Activated CD8-positive, alpha-beta T cell treated with anti-CD3 and anti-CD28 coated beads for 36 hours (primary cell): Measurements from ENCODE around the gene MBD6. TPM values are rescaled to one million over a fixed set of nuclear protein-coding genes. Genes with fewer than 3 reads are reported as not detected.
"Not testable (repeated sequence)": the region's sequence is repeated elsewhere in the genome, so short reads cannot be mapped to it uniquely, and the experiment has no call there.

Source experiments
- ATAC-seq: fragments of 200-7000 bp; cut with Tn5 transposase; one replicate; pipeline ENCODE4 v1.10.0; 2021; ENCODE audit warnings: mild to moderate bottlenecking, moderate library complexity
- CTCF ChIA-PET: fragments of 350-600 bp; sonication (Branson Sonifier 250); formaldehyde crosslinking; loops from one replicate; lab custom pipeline; 2021; ENCODE audit warnings: antibody characterized with exemption; lab: Charles Lee
- POLR2A ChIA-PET: fragments of 350-600 bp; sonication (Branson Sonifier 250); formaldehyde crosslinking; loops from one replicate; lab custom pipeline; 2021; ENCODE audit warnings: antibody characterized with exemption; lab: Charles Lee
- DNase-seq: peaks from one replicate; pipeline ENCODE4 v3.0.0-alpha.2; 2020
- H3K27ac Mint-ChIP-seq: one replicate; pipeline ENCODE4 v1.8.0; 2021; ENCODE audit warnings: mild to moderate bottlenecking, mixed read lengths
- H3K27me3 Mint-ChIP-seq: one replicate; pipeline ENCODE4 v1.8.0; 2021; ENCODE audit warnings: mixed read lengths
- H3K36me3 Mint-ChIP-seq: one replicate; pipeline ENCODE4 v1.8.0; 2021; ENCODE audit warnings: low read depth, mixed read lengths
- H3K4me1 Mint-ChIP-seq: one replicate; pipeline ENCODE4 v1.8.0; 2021; ENCODE audit warnings: low read depth, mixed read lengths
- H3K4me3 Mint-ChIP-seq: one replicate; pipeline ENCODE4 v1.8.0; 2021; ENCODE audit warnings: mild to moderate bottlenecking, moderate library complexity, mixed read lengths
- H3K9me3 Mint-ChIP-seq: one replicate; pipeline ENCODE4 v1.8.0; 2021; ENCODE audit warnings: mixed read lengths
- CTCF ChIP-seq: fragments of 200-600 bp; IDR thresholded peaks from one replicate; pipeline ENCODE4 v1.8.0; 2022; ENCODE audit warnings: antibody characterized with exemption, mild to moderate bottlenecking
- intact Hi-C: fragments of 100-400 bp; cut with micrococcal nuclease; formaldehyde crosslinking; loops from one replicate; pipeline ENCODE4 v1.10.0; 2022
- total RNA-seq, 2 experiments: library from RNA; stranded (reverse); gene quantifications; one replicate each; pipeline ENCODE4 v1.2.3, GENCODE V29; 2021

MBD6 gene
- total RNA-seq, 2 experiments from 2014 or later, result 46.5 to 47.3 TPM

DNA sequence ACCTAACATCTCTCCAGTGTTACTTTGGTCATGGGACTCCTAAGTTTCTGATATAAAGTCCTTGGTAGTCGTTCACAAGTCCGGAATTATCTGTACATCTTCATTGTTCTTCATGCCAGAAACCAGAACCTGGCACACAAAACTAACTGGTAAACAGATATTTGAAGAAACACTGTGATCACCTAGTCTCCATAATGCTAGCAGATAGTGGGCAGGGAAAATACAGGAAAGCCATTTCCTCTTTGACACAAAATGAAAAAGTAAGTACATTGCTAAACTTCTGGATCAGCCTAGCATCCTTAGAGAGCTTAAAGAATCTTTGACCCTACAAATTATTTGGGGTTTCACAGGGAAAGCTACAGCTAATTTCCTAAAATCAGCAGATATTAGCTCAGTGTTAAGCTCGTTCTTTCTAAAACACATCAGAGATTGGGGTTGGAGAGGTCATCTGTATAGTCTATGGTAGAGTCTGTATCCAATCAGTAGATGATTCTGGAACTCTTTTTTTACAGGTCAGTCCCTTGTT is 7.2 kb upstream of the MBD6 start:
- ATAC-seq, result no peak
- TF ChIP-seq CTCF, result no peak
- Mint-ChIP-seq H3K9me3 (no peaks in the 10 kb centered on the region), H3K36me3 (peaks cover 83% of the 10 kb centered on the region), H3K27me3 (no peaks in the 10 kb centered on the region), H3K4me1 (peaks cover 30% of the 10 kb centered on the region), H3K4me3 (no peak overlapping the region), H3K27ac (peak overlapping the region; percentile 23)
- ChIA-PET POLR2A (interaction anchor here (0.7 to 5.7 kb wide), 6 partner anchors 8 to 115 kb away, joined by 3 to 50 read pairs (median 3); partner anchors contain the start of genes ARHGAP9 and MARS1), CTCF (interaction anchor here (1.3 to 2.0 kb wide), 4 partner anchors 11 to 60 kb away, joined by 3 to 9 read pairs (median 4); partner anchors contain the start of gene DCTN2)
- intact Hi-C loops, result no loop called here
- DNase-seq, result no peak

DNA sequence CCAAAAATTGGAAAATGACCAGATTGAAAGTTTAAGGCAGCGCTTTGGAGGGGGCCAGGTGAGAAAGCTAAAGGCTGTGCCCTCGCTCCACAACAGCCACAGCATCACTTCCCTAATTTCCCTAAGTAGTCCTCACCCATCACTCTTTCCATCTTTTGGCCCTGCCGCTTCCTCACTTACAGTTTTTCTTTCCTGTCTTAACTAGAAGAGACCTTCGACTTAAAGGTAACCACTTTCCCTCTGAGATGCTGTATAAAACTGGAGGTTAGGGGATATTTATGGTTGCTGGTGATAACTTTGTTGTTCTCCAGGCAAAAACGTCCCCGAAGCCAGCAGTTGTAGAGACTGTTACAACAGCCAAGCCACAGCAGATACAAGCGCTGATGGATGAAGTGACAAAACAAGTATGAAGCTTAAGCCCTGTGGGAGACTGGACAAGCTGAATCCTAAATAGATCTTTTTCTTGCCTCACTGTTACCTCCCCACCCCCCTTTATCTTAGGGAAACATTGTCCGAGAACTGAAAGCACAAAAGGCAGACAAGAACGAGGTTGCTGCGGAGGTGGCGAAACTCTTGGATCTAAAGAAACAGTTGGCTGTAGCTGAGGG is 6.6 kb upstream of the MBD6 start:
- DNase-seq (no peak), ATAC-seq (no peak)
- ChIA-PET CTCF (interaction anchor here (1.3 to 2.0 kb wide), 3 partner anchors 12 to 57 kb away, joined by 3 to 9 read pairs (median 5); partner anchors contain the start of gene DCTN2), POLR2A (interaction anchor here (0.7 to 5.7 kb wide), 5 partner anchors 11 to 115 kb away, joined by 3 to 50 read pairs (median 3); partner anchors contain the start of gene MARS1)
- H3K27ac Mint-ChIP-seq, result peak overlapping the region; percentile 23
- peaks cover 34% of the 10 kb centered on the region for H3K4me1 Mint-ChIP-seq
- no peak for TF ChIP-seq CTCF
- H3K36me3 Mint-ChIP-seq, result peaks cover 79% of the 10 kb centered on the region
- no peaks in the 10 kb centered on the region for H3K9me3 Mint-ChIP-seq
- intact Hi-C loops, result no loop called here
- no peaks in the 10 kb centered on the region for H3K27me3 Mint-ChIP-seq
- no peak overlapping the region for H3K4me3 Mint-ChIP-seq

GRCh38 chr12:57516617-57517153 is 5.9 kb upstream of the MBD6 start:
- Mint-ChIP-seq H3K27me3 (no peaks in the 10 kb centered on the region), H3K27ac (peak overlapping the region; percentile 99), H3K36me3 (peaks cover 75% of the 10 kb centered on the region), H3K9me3 (no peaks in the 10 kb centered on the region), H3K4me3 (no peak overlapping the region), H3K4me1 (peaks cover 40% of the 10 kb centered on the region)
- DNase-seq (no peak), ATAC-seq (no peak)
- POLR2A ChIA-PET, result interaction anchor here (1.0 to 5.7 kb wide), 5 partner anchors 11 to 94 kb away, joined by 3 to 50 read pairs (median 3); partner anchors contain the start of gene MARS1
- intact Hi-C loops, result no loop called here
- no peak for TF ChIP-seq CTCF
- CTCF ChIA-PET, result interaction anchor here (1.3 to 1.6 kb wide), 2 partner anchors 30 to 58 kb away, joined by 3 to 5 read pairs; partner anchors contain the start of gene DCTN2

DNA sequence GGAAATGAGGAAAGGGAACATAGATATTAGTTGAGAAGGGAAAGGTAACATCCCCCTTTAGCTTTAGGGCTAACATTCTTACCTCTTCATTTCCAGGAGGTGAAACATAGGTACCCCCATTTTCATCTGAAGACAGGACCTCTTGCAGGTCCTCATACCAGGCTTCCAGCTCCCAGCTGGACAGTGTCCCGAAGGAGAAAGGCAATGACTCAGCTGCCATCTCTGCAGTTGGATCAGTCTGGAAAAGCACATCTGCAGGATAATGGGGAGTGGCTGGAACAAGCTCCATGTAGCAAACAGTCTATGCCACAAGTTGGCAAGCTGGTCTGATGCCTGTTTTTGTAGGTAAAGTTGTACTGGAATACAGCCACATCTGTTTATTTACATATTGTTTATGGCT is 5.4 kb upstream of the MBD6 start:
- DNase-seq (no peak), ATAC-seq (no peak)
- no peak for TF ChIP-seq CTCF
- POLR2A ChIA-PET, result interaction anchor here (1.0 to 5.7 kb wide), 5 partner anchors 10 to 93 kb away, joined by 3 to 50 read pairs (median 3); partner anchors contain the start of gene MARS1
- Mint-ChIP-seq H3K36me3 (peaks cover 72% of the 10 kb centered on the region), H3K27me3 (no peaks in the 10 kb centered on the region), H3K9me3 (no peaks in the 10 kb centered on the region), H3K4me3 (no peak overlapping the region), H3K4me1 (peaks cover 44% of the 10 kb centered on the region), H3K27ac (peak overlapping the region; percentile 99)
- intact Hi-C loops, result no loop called here
- CTCF ChIA-PET, result no interaction called here

- CTCF ChIA-PET, result interaction anchor here (1.2 kb wide), 1 partner anchor 62 kb away, joined by 3 read pairs; the partner anchor contains the start of gene INHBE
- Mint-ChIP-seq H3K27ac (peak overlapping the region; percentile 99), H3K36me3 (peaks cover 66% of the 10 kb centered on the region), H3K4me3 (peak overlapping the region; percentile 95), H3K4me1 (peaks cover 44% of the 10 kb centered on the region)
- intact Hi-C loops, H3K9me3 Mint-ChIP-seq, H3K27me3 Mint-ChIP-seq, ATAC-seq, DNase-seq: not testable (repeated sequence)
- POLR2A ChIA-PET, result interaction anchor here (1.0 to 5.7 kb wide), 4 partner anchors 18 to 93 kb away, joined by 3 to 50 read pairs (median 18); partner anchors contain the start of gene MARS1
Observed at GRCh38 chr12:57517718-57518117, 4.9 kb upstream of the MBD6 start.
